Measurements from ENCODE around the gene OR10V1. TPM values are rescaled to one million over a fixed set of nuclear protein-coding genes. Genes with fewer than 3 reads are reported as not detected.

The OR10V1 gene
- total RNA-seq, 1 donor = not detected

DNA sequence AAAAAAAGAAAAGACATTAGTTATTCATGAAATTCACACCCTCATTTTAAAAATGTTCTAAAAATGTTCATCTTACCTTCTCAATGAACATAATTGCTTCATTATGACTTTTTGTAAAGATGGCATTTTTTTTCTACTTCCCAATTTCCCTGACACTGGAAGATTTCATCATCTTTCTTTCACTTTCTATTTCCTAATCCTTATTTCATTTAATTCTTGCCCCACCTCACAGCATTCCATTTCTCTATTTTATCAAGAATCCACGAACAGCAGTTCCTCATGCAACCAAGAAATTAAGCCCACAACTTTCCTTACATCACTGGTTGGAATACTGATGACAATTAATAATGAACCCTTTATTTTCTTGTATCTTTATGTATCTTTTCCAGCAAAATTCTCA lies 46.7 kb downstream of the OR10V1 start:
- Histone ChIP-seq H3K4me3 (ENCODE audit: low read length) (no peak overlapping the region), H3K4me1 (ENCODE audit: insufficient read depth, low read length) (peaks cover 27% of the 10 kb centered on the region), H3K9me3 (ENCODE audit: low read depth, low read length) (no peaks in the 10 kb centered on the region)

More for the DNA sequence above, 46.7 kb downstream of the OR10V1 start:
- no peaks in the 10 kb centered on the region for H3K27me3 ChIP-seq (ENCODE audit: insufficient read depth, low read length)

Other genes with a start within 250 kb of the OR10V1 start
- gene OR4D10, start 240.5 kb downstream of the OR10V1 start, total RNA-seq = not detected
- gene OR4D11, start 210.3 kb downstream of the OR10V1 start, total RNA-seq = not detected
- under 0.01 TPM for gene OR4D9, start 202.3 kb downstream of the OR10V1 start, total RNA-seq
- gene OSBP, start 98.1 kb downstream of the OR10V1 start, total RNA-seq = 49.3 TPM
- 38.7 TPM for gene PATL1, start 44.8 kb downstream of the OR10V1 start, total RNA-seq
- 20.9 TPM for gene STX3, start 41.5 kb upstream of the OR10V1 start, total RNA-seq
- 21.8 TPM for gene MRPL16, start 96.9 kb upstream of the OR10V1 start, total RNA-seq
- gene CBLIF, start 131.7 kb upstream of the OR10V1 start, total RNA-seq = not detected
- 0.52 TPM for gene TCN1, start 152.6 kb upstream of the OR10V1 start, total RNA-seq
- not detected for gene OOSP3, start 164.9 kb upstream of the OR10V1 start, total RNA-seq
- not detected for gene OOSP1, start 224.6 kb upstream of the OR10V1 start, total RNA-seq

All from mononuclear cell (primary cell).